ENCODE results near the gene MSX2. TPM values are rescaled to one million over a fixed set of nuclear protein-coding genes. Genes with fewer than 3 reads are reported as not detected.

Gene MSX2
- total RNA-seq, 1 experiment from 2014 or later, result 8.5 TPM

DNA sequence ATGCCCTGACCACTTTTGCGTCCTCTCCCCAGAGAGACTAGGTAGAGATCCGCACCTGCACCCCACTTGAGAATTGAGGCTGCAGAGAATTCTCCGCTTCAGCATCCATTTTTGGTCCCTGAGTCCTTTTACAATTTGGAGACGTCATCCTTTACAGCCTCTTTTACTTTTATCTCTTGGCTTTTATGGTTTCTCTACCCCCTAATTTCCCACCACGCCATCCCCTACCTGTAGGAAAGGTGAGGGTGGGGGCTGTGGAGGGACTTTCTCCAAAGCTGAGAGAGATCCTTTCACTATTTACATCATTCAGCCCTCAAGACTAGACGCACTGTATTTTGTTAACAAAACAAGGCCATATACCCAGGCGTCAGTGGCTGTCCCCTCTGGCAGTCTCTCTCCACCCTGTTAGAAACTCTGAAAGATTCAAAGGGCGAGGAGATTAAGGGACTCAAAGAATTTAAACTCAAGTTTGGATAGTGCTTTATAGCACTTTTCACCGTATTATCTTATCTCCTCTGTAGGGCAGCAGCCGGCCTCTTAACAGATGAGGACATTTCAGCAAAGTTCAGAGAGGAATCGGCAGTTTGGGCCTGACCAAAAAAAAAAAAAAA lies 1.7 kb downstream of the MSX2 start:
- intact Hi-C loops (cut with micrococcal nuclease; ENCODE audit: unreplicated experiment) (loop anchor here (10.0 kb wide), 1 partner anchor 141 kb away; no protein-coding TSS in a partner anchor), in situ Hi-C loops (cut with HindIII; ENCODE audit: low pct_unique_long_range_greater_than_20kb, low sequenced_read_pairs) (no loop called here)

DNA sequence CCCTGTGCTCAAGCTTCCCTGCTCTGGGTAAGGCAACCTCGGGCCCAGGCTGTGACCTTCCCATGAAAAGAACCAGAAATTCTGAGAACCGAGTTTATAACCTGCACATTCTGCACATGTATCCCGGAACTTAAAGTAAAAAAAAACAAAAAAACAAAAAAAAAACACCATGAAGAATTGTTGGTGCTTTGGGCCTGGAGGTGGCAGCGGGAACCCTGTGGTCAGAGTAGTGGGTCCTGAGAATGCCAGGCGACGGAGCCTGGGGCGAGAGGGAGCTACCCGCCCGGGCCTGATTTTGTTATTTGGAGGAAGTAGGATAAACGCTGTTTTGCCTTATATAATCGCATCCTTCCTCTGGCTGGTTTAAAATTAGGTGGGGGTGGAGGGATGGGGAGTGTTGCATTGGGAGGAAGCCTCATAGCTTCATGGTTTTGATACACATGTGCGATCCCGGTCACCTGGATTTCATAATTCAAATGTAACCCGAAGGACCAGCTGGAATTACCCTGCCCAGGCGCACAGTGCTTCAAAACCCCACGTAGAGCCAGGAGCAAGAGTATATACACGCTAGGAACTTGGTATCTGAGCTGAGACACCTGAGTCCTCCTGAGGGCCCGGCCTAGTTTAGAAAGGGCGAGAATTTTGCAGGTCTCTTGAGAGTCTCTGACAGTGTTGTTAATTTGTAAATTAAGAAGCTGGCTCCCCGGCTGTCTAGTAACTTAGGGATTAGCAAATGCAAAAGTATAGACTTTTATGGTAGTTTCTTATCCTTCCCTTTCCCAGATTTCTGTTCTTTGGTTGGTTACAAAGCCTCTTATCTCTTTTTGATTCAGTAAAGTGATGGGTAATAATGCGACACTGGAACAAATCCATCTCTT lies 2.8 kb downstream of the MSX2 start:
- ChIA-PET CTCF (interaction anchor here (0.6 kb wide), 2 partner anchors 119 to 379 kb away, joined by 3 to 4 read pairs; no protein-coding TSS in a partner anchor), POLR2A (interaction anchor here (0.7 kb wide), 2 partner anchors 34 to 139 kb away, joined by 3 to 5 read pairs; no protein-coding TSS in a partner anchor)
- TF ChIP-seq TCF7L2 (IDR thresholded peaks at IDR 0.05; ENCODE audit: low read depth, low read length) (no peak), SIN3A (IDR thresholded peaks at IDR 0.05; ENCODE audit: borderline replicate concordance, insufficient read depth, low read depth, low read length) (no peak), POLR2AphosphoS5 (IDR thresholded peaks at IDR 0.05; ENCODE audit: low read depth, low read length) (no peak)
- TF ChIP-seq, protein P1, sequence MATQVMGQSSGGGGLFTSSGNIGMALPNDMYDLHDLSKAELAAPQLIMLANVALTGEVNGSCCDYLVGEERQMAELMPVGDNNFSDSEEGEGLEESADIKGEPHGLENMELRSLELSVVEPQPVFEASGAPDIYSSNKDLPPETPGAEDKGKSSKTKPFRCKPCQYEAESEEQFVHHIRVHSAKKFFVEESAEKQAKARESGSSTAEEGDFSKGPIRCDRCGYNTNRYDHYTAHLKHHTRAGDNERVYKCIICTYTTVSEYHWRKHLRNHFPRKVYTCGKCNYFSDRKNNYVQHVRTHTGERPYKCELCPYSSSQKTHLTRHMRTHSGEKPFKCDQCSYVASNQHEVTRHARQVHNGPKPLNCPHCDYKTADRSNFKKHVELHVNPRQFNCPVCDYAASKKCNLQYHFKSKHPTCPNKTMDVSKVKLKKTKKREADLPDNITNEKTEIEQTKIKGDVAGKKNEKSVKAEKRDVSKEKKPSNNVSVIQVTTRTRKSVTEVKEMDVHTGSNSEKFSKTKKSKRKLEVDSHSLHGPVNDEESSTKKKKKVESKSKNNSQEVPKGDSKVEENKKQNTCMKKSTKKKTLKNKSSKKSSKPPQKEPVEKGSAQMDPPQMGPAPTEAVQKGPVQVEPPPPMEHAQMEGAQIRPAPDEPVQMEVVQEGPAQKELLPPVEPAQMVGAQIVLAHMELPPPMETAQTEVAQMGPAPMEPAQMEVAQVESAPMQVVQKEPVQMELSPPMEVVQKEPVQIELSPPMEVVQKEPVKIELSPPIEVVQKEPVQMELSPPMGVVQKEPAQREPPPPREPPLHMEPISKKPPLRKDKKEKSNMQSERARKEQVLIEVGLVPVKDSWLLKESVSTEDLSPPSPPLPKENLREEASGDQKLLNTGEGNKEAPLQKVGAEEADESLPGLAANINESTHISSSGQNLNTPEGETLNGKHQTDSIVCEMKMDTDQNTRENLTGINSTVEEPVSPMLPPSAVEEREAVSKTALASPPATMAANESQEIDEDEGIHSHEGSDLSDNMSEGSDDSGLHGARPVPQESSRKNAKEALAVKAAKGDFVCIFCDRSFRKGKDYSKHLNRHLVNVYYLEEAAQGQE (IDR thresholded peaks at IDR 0.05; ENCODE audit: insufficient read depth in 1 of 2, low read depth in 2 of 2, low read length in 1 of 2), result no peak
- TF ChIP-seq, protein P2, sequence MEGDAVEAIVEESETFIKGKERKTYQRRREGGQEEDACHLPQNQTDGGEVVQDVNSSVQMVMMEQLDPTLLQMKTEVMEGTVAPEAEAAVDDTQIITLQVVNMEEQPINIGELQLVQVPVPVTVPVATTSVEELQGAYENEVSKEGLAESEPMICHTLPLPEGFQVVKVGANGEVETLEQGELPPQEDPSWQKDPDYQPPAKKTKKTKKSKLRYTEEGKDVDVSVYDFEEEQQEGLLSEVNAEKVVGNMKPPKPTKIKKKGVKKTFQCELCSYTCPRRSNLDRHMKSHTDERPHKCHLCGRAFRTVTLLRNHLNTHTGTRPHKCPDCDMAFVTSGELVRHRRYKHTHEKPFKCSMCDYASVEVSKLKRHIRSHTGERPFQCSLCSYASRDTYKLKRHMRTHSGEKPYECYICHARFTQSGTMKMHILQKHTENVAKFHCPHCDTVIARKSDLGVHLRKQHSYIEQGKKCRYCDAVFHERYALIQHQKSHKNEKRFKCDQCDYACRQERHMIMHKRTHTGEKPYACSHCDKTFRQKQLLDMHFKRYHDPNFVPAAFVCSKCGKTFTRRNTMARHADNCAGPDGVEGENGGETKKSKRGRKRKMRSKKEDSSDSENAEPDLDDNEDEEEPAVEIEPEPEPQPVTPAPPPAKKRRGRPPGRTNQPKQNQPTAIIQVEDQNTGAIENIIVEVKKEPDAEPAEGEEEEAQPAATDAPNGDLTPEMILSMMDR (IDR thresholded peaks at IDR 0.05), result no peak

More for the DNA sequence above, 1.7 kb downstream of the MSX2 start:
- Histone ChIP-seq H3K36me3 (ENCODE audit: control insufficient read depth, insufficient read depth, low read length) (peaks cover 2% of the 10 kb centered on the region; the same call in 1 of the 2 replicates), H3K9me3 (ENCODE audit: control insufficient read depth, insufficient read depth, low read depth, low read length) (no peaks in the 10 kb centered on the region), H3K27me3 (ENCODE audit: control insufficient read depth, insufficient read depth, low read length) (peaks cover 13% of the 10 kb centered on the region; the same call in 1 of the 2 replicates), H3K27ac (ENCODE audit: low read length) (peak overlapping the region; percentile 31; the same call in 1 of the 2 replicates), H3K4me3 (ENCODE audit: low read depth in 2 of 2, low read length in 2 of 2) (peak overlapping the region; percentile 84 to 90), H3K4me1 (ENCODE audit: control insufficient read depth, insufficient read depth, low read length) (peaks cover 27% of the 10 kb centered on the region)
- no TSS peak for BruUV-seq (replicated peaks)
- TF ChIP-seq POLR2AphosphoS5 (IDR thresholded peaks at IDR 0.05; ENCODE audit: low read depth, low read length) (no peak), SIN3A (IDR thresholded peaks at IDR 0.05; ENCODE audit: borderline replicate concordance, insufficient read depth, low read depth, low read length) (no peak), TCF7L2 (IDR thresholded peaks at IDR 0.05; ENCODE audit: low read depth, low read length) (no peak)
- TF ChIP-seq, protein P2 (IDR thresholded peaks at IDR 0.05), result no peak
- TF ChIP-seq, protein P1 (IDR thresholded peaks at IDR 0.05; ENCODE audit: insufficient read depth in 1 of 2, low read depth in 2 of 2, low read length in 1 of 2), result no peak
- ATAC-seq, result no peak
- ChIA-PET CTCF (interaction anchor here (0.6 to 1.0 kb wide), 2 partner anchors 306 to 378 kb away, joined by 3 to 4 read pairs; no protein-coding TSS in a partner anchor), POLR2A (no interaction called here)
- no peak for DNase-seq (ENCODE audit: low read depth, low spot score)

More for the DNA sequence above, 2.8 kb downstream of the MSX2 start:
- peaks cover 2% of the 10 kb centered on the region; the same call in 1 of the 2 replicates for H3K36me3 ChIP-seq (ENCODE audit: control insufficient read depth, insufficient read depth, low read length)
- H3K27ac ChIP-seq (ENCODE audit: low read length), result no peak overlapping the region
- peaks cover 5% of the 10 kb centered on the region; the same call in 1 of the 2 replicates for H3K27me3 ChIP-seq (ENCODE audit: control insufficient read depth, insufficient read depth, low read length)
- intact Hi-C loops (cut with micrococcal nuclease; ENCODE audit: unreplicated experiment), result loop anchor here (10.0 kb wide), 1 partner anchor 142 kb away; no protein-coding TSS in a partner anchor
- peak overlapping the region in 1 of 2 experiments; percentile 90; a peak in 2 of 4 replicates for H3K4me3 ChIP-seq (ENCODE audit: low read depth in 2 of 2, low read length in 2 of 2)
- DNase-seq (ENCODE audit: low read depth, low spot score) (no peak), ATAC-seq (no peak)
- BruUV-seq (replicated peaks), result no TSS peak
- in situ Hi-C loops (cut with HindIII; ENCODE audit: low pct_unique_long_range_greater_than_20kb, low sequenced_read_pairs), result no loop called here
- H3K4me1 ChIP-seq (ENCODE audit: control insufficient read depth, insufficient read depth, low read length), result peaks cover 23% of the 10 kb centered on the region
- no peaks in the 10 kb centered on the region for H3K9me3 ChIP-seq (ENCODE audit: control insufficient read depth, insufficient read depth, low read depth, low read length)
